Nephron progenitor cell (in vitro differentiated cells): Measurements from ENCODE around the gene PSMG2.

Experiments used
- DNase-seq: peaks from one replicate; pipeline ENCODE4 v3.0.0; 2021
- H3K27ac Mint-ChIP-seq: 2 replicates; pipeline ENCODE4 v1.8.0; 2021; ENCODE audit warnings: mild to moderate bottlenecking, moderate library complexity, mixed read lengths
- H3K27me3 Mint-ChIP-seq: 2 replicates; pipeline ENCODE4 v1.8.0; 2021; ENCODE audit warnings: mild to moderate bottlenecking, low read depth, mixed read lengths; ENCODE audit not compliant: poor library complexity
- H3K36me3 Mint-ChIP-seq: 2 replicates; pipeline ENCODE4 v1.8.0; 2021; ENCODE audit warnings: low read depth, mixed read lengths
- H3K4me1 Mint-ChIP-seq: 2 replicates; pipeline ENCODE4 v1.8.0; 2021; ENCODE audit warnings: mixed read lengths
- H3K4me3 Mint-ChIP-seq: 2 replicates; pipeline ENCODE4 v1.8.0; 2021; ENCODE audit warnings: mild to moderate bottlenecking, moderate library complexity, mixed read lengths
- H3K9me3 Mint-ChIP-seq: 2 replicates; pipeline ENCODE4 v1.8.0; 2021; ENCODE audit warnings: mild to moderate bottlenecking, moderate library complexity, mixed read lengths
- TF ChIP-seq, protein P1 (sequence below): fragments of 200-600 bp; sonication (generic); IDR thresholded peaks from 2 replicates; pipeline ENCODE4 v1.5.0; 2021; ENCODE audit warnings: antibody characterized with exemption

PSMG2 gene

GRCh38 chr18:12726774-12727550 lies 24.1 kb downstream of the PSMG2 start:
- Mint-ChIP-seq H3K9me3 (peaks cover 33% of the 10 kb centered on the region), H3K27me3 (peaks cover 3% of the 10 kb centered on the region), H3K4me1 (no peaks in the 10 kb centered on the region), H3K4me3 (no peak overlapping the region), H3K36me3 (peaks cover 36% of the 10 kb centered on the region), H3K27ac (no peak overlapping the region)
- TF ChIP-seq, protein P1, sequence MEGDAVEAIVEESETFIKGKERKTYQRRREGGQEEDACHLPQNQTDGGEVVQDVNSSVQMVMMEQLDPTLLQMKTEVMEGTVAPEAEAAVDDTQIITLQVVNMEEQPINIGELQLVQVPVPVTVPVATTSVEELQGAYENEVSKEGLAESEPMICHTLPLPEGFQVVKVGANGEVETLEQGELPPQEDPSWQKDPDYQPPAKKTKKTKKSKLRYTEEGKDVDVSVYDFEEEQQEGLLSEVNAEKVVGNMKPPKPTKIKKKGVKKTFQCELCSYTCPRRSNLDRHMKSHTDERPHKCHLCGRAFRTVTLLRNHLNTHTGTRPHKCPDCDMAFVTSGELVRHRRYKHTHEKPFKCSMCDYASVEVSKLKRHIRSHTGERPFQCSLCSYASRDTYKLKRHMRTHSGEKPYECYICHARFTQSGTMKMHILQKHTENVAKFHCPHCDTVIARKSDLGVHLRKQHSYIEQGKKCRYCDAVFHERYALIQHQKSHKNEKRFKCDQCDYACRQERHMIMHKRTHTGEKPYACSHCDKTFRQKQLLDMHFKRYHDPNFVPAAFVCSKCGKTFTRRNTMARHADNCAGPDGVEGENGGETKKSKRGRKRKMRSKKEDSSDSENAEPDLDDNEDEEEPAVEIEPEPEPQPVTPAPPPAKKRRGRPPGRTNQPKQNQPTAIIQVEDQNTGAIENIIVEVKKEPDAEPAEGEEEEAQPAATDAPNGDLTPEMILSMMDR, result peak; percentile 91
- DNase-seq, result peak; percentile 76

DNA sequence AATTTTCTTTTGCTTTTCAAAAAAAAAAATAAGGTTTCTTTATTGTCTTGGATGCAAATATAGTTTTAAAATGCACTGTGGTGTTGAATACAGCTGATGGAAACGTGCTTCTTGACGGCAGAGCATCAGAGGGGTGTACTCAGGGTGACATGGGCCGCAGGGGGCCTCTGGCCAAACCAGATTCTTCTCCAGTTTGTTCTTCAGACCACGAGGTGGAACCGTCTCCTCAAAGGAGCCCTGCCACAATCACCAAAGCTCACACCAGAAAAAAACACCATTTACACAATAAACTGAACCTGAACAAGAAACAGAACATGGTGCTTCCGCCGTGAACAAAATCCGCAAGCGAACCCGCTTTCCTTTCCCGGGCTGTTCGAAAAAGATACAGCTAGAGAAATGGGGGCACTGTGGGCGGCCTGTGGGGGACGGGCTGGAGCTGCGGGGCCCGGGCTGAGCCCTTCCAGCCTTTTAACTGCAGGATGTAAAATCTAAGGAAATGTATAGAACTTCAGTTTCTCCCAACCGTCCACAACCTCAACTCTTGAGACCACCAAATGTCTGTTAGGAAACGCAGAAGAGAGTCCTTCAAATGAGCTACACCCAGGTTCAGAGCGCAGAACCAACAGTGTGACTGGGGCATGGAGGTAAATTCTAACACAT lies 34.5 kb downstream of the PSMG2 start:
- Mint-ChIP-seq H3K4me1 (no peaks in the 10 kb centered on the region), H3K4me3 (no peak overlapping the region), H3K27ac (peak overlapping the region; percentile 36), H3K36me3 (no peaks in the 10 kb centered on the region), H3K27me3 (peaks cover 9% of the 10 kb centered on the region), H3K9me3 (peaks cover 10% of the 10 kb centered on the region)
- no peak for DNase-seq
- TF ChIP-seq, protein P1, result no peak

- DNase-seq, result no peak
- Mint-ChIP-seq H3K36me3 (no peaks in the 10 kb centered on the region), H3K4me3 (no peak overlapping the region), H3K27me3 (no peaks in the 10 kb centered on the region), H3K4me1 (no peaks in the 10 kb centered on the region), H3K27ac (no peak overlapping the region), H3K9me3 (peaks cover 6% of the 10 kb centered on the region)
- TF ChIP-seq, protein P1, result no peak
Measured at GRCh38 chr18:12741351-12741750, 38.5 kb downstream of the PSMG2 start.

GRCh38 chr18:12742453-12742852 lies 39.6 kb downstream of the PSMG2 start:
- Mint-ChIP-seq H3K4me3 (no peak overlapping the region), H3K9me3 (peaks cover 6% of the 10 kb centered on the region), H3K4me1 (no peaks in the 10 kb centered on the region)

GRCh38 chr18:12744103-12744502 lies 41.3 kb downstream of the PSMG2 start:
- no peak overlapping the region for H3K27ac Mint-ChIP-seq
- H3K4me3 Mint-ChIP-seq, result no peak overlapping the region
- H3K36me3 Mint-ChIP-seq, result no peaks in the 10 kb centered on the region
- DNase-seq, result no peak
- H3K27me3 Mint-ChIP-seq, result peaks cover 2% of the 10 kb centered on the region
- H3K4me1 Mint-ChIP-seq, result no peaks in the 10 kb centered on the region
- H3K9me3 Mint-ChIP-seq, result peaks cover 6% of the 10 kb centered on the region
- TF ChIP-seq, protein P1, result no peak

More at GRCh38 chr18:12742453-12742852, 39.6 kb downstream of the PSMG2 start:
- peaks cover 2% of the 10 kb centered on the region for H3K27me3 Mint-ChIP-seq
- H3K36me3 Mint-ChIP-seq, result no peaks in the 10 kb centered on the region
- H3K27ac Mint-ChIP-seq, result no peak overlapping the region
- TF ChIP-seq, protein P1, result no peak
- no peak for DNase-seq
